Measurements from ENCODE around the gene ADARB1.

ADARB1 gene

DNA sequence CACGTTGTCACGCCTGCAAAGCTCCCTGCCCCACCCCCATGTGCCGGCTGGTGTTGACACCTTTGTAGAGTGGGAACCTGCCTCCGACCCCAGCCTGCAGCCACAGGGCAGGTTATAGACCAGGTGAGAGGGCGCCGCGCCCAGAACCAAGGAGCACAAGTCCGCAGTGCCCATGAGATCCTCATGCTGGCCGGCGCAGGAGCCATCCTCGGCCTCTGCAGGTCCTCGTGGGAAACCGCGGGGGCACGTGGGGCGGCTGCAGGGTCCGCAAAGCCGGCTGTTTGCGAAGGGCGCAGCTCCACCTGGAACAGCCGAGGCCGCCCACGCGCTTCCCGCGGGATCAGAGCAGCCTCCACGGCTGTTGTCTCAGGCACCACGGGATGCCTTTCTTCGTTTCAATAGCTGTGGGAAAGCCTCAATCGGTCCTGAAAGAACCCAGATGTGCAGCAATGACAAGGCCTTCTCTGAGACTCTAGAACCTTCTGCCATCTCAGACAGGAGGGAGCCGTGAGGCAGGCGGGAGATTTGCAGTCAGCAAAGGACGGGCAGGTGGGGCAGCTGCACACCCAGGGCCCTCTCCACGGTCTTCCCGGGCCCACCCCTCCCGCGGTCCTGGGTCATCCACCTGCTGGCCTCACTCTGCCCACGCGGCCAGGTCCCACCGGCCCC is 183.4 kb downstream of the ADARB1 start:
- no peak for DNase-seq

DNA sequence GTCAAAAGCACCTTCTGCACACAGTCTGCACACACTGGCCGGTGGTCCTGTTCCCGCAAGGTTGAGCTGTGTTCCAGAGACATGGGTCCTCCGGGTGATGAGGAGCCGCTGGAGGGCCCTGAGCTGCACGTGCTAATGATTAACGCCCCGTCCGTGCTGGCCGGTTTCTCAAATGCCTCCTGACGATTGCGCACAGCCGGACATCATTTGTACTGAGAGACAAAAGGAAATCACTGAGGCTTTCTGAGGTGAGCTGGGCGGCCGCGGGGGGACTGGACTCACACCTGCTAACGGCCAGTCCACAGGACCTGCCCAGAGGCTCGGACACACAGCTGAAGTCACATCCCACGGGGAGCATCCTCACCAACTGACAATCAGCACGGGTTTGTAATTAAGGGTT is 184.1 kb downstream of the ADARB1 start:
- no peak for DNase-seq

DNA sequence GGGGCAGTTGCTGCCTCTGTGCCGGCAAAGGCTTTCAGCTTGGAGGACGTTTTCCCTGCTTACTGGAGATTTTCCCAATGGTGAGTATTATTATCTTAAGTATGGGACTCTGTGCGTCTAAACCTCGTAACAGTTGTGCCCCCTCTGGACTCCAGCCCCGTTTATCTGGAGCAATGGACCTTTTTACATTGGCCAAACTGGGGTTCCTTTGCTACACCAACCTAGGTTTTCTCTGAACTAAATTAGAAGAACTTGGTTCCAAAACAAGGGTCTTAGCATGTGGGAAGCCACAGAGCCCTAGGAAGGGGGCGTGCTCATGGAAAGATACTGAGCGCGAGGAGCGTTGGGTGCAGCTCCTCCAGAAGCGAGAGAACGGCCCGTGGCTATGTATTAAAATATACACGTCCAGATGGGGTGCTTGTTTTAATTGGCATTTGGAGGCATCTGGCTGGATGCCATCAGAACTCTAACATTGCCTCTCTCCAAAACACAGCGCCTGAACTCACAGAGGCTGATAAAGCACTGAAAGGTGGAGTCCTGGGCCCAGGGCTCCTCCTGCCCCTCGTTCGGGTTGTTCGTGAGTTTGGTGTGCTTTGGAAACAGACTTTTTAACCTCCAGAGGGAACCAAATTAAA is 184.9 kb downstream of the ADARB1 start:
- peak; percentile 80 for DNase-seq

DNA sequence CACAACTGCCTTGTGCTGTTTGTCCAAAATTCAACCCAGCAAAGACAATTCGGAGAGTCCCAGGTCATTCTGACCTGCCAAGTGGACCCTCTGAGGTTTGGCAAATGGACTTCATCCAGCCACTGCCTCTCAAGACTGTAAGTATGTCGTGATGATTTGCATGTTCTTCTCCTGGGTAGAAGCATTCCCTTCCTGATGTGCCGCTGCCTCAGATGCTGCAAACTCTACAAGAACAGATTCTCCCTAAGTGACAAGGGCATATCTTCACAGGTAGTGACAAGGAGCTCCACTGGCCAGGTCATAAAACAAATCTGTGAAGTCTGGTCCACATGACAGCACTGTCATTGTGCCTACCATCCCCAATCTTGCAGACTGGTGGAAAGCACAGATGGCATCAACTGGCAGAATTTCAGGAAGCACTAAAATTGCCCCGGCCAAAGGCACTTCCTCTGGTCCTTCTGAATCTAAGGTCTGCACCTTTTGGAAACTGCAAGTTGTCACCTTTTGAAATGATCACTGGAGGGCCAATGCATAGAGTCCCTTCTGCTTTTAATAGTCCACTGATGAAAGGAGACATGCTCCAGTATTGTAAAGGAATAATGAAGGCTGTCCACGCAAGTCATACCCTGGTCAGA is 185.9 kb downstream of the ADARB1 start:
- no peak for DNase-seq

DNA sequence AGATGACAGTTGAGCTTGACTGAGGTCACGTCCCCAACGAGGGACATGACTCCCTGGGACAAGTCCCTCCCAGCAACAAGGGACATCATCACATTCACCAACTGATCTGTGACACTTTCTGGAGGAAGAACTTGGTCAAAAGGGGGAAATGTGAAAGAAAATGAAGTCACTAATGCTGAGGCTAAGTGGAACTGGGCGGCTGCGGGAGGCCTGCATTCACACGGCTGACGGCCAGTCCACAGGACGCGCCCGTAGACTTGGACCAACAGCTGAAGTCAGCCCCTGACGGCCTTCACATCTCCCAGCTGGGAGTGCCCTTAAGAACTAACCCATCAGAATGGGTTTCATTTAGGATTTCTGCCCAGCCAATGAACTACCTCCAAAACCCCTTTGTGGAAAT is 186.7 kb downstream of the ADARB1 start:
- no peak for DNase-seq

DNA sequence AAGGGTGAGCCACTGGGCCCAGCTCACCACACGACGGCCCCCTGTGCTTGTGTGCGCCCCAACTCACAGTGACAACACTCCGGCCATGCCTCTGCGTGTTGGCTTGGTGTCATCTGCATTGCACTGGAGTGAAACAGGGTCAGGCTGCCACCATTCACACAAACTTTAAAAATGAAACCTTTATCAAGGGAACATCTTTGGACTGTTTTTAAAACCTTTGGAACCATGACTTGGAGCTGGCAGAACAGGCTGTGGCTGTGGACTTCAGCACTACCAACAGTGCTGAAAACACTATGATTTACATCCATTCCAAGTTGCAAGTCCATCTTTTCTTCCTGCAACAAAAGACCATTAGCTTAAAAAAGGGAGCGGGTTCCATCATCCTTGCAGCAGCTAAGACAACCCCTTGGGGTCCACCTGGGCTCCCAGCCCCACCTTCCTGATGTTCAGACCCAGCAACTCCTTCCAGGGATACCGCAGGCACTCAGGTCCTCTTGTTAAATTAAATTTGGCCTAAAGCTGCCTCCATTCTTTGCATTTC is 187.7 kb downstream of the ADARB1 start:
- DNase-seq = no peak

DNA sequence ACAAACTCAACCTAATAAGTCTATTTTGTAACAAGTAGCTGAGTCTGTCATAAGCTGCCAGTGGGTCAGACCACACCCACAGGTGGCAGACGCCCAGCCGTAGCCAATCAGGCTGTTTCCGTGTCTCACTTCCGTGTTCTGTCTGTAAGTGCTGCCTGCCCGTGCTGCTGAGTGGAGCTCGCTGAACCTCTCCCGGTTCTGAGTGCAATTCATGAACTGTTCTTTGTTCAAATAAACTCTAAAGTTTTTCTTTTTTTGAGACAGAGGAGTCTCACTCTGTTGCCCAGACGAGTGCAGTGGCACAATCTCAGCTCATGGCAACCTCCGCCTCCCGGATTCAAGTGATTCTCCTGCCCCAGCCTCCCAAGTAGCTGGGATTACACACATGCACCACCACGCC is 188.2 kb downstream of the ADARB1 start:
- no peak for DNase-seq

DNA sequence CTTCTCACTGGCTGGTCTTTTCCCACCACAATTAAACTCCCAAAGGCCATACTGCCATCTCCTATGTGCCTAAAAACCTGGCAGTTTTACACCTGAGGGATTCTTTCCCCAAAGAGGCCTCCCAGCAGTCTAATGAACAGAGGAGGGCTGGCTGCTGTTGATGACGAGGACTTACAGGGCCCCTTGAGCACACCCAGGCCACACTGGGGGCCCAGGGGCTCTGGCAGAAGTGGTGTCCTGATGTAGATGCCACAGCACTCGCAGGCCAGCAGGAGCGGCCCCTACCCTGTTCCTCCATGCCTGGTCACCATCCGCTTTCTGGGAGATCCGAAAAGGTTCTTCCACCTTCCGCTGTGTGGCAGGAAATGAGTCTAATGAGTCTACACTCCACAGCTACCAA is 189.2 kb downstream of the ADARB1 start:
- DNase-seq = no peak

DNA sequence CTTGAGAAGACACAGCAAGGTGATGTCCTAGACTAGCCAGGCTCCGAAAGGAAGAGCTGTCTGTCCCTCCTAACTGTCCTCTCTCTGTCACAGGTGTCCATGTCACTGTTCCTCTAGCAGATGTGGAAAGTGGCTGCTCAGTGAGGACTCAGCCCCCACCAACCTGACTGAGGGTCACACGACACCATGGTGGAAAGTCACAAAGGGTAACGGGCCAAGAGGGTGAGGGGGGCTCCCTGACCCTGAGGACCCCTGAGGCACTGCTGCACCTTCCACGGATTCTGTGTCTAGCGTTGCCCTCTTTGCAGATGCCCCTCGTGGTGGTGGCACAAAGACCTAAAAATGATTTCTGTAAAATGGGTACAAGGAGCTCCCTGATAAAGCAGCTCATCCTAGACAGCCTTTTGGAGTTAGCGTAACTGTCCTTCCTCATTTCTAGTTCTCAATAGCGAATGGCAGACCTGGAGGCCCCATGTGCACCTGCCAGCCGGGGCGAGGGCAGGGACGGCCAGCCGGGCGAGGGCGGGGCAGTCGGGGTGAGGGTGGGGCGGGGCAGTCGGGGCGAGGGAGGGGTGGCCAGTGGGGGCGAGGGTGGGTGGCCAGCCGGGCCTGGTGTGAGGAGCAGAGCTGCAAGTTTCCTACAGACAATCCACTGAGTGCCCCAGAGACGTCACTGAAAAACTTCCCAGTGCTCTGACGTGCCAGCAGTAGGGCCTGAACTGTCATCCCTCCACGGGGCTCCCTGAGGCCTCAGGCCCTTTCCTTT is 189.9 kb downstream of the ADARB1 start:
- no peak for DNase-seq

DNA sequence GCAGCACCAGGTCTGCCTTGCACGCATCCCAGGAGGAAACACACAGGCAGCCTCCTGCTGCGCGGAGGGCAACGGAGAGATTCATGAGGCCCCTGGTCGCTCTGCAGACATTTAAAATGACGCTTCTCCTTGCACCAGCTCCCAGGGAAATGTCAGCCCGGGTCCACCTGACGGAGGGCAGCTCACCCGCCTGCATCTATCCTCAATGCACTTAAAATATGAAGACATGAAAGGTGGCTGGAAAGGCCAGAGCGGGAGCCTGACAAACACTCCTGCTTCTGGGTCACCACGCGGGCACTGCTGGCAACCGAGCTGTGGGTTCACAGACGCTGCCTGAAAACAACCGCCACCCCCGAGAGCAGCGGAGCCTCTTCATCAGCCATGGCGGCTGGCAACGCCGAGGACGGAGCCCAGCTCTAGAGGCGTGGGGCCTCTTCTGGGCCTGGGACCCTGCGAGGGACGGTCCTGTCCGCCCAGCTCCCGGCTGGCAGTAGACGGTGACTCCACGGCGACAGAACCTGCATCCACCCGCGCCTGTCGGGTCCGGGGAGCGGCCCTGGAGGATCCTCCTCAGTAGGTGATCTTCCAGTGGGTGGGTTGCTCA is 190.6 kb downstream of the ADARB1 start:
- no peak for DNase-seq

DNA sequence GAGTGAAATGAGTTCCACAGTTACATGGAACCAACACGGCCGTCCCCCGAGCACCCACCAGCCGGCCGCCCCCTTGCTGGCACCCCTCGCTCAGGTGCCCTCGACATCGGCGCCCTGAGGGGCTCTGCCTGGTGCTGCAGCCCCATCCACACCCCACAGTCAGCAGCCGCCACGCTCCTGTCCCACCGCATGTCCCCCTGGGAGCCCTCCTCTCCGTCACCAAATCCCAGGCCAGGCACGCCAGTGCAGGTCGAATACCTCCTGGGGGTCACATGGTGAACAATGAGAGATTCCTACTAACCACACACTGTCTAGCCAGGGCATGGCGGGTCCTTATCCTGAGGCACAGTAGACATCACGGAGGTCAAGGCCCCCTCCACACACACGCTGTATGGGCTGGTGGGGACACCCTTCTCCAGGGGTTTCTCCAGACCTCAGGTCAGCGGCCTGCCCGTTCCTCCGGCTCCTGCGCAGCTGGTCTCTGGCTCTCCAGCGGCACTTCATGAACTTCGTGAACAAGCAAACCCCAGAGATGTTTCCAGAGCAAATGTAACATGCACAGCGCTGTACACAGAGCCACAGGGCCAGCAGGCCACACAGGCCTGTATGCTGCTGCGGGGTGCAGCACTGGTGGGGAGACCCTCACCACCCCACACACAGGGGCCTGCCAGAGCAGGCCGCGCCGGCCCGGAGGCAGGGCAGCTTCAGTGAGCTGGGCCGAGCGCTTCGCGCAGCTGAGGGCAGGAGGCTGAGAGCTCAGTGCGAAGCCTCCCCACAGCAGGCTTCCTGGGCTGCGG is 191.5 kb downstream of the ADARB1 start:
- DNase-seq = no peak

DNA sequence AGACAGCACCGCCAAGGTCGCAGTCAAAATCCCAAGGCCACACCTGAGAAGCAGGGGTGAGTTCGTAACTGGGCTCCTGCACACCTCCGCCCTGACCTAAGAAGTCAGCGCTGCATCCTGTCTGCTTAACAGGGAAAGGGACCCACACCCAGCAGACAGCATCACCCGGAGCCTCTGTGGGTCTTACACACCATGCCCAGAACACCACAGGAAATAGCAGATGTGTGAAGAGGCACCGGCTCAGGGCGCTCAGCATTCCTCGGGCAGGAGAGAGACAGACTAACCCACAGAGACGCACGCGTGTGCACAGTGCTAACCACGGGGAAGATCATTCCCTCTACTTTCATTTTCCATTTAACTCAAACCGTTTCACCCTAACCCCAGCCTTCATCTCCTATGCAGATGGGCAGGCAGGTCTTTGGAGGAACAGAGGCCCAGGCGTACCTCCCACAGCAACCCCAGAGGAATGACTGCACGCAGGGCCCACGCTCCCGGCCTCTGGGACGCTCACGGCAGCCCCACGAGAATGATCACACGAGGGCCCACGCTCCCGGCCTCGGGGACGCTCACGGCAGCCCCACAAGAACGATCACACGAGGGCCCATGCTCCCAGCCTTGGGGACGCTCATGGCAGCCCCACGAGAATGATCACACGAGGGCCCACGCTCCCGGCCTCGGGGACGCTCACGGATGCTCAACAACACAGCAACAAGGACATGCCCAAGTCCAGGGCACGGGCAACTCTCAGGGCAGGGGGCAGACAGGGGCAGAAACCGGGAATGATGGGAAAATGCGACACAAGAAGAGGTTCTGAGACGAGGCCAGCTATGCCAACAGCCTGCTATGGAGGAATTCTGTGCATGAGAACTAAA is 192.4 kb downstream of the ADARB1 start:
- no peak for DNase-seq

DNA sequence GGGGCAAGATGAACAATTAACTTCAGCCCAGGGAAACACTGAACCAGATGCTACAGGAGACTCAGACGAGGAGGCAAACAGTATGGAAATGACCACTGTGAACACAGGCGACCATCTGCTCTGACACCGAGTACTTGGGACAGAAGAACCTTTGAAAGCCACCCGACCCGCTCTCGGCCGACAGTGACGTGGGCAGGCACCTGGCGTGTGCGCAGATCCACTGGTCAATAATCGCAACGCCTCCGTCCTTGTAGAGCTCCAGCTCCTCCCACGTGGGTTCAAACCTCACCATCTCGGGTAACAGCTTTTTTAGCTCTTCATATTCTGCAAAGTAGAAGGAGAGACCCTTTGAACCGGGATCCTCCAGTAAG is 193.0 kb downstream of the ADARB1 start:
- no peak for DNase-seq

DNA sequence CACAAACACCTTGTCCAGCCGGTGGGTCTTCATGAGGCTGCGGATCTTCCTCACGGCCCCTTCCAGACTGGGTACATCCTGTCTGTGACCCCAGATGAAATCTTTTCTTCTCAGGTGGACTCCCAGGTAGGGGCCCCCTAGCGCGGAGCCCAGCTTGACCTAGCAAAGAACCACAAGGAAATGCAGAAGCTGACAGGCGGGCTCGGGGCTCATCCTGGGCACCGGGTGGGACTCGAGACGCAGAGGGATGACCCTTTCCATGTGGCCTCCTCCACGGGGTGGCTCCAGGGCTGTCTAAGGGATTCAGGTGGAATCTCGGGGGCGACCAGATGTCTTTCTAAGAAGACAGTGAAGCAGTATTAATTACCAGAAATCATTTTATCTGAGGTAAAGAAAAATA is 195.5 kb downstream of the ADARB1 start:
- DNase-seq = no peak

DNA sequence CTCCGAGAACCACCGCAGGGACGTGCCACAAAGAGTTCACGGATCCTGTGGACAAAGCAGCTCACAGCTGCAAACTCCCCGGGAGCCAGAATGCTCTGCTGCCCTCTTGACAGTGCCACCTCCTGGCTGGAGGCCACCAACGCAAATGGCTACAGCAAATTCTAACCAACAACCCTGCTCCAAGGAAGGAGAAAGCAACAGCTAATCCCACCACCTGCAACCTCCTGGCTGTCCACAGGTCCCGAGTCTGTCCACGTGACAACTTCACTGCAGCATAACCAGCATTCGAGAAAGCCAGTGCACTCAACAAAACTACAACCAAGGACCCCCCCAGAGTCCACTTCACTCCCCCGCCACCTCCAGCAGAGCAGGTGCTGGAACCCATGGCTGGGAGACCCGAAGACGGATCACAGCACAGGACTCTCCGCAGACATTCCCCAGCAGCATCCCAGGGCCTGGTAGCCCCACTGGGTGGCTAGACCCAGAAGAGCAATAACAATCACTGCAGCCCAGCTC is 196.0 kb downstream of the ADARB1 start:
- no peak for DNase-seq

Data from NCI-H524 treated with DMSO at 0.1 percent for 48 hours (cell line).